HG03039 (cell line): ENCODE data around the gene APMAP.
"Not testable (repeated sequence)": the region's sequence is repeated elsewhere in the genome, so short reads cannot be mapped to it uniquely, and the experiment has no call there.

Experiments used
- ATAC-seq: cut with Tn5 transposase; IDR thresholded peaks from one replicate; pipeline ENCODE4 v1.9.1; 2021; ENCODE audit warnings: mild to moderate bottlenecking, moderate library complexity; ENCODE audit not compliant: unreplicated experiment

The APMAP gene

GRCh38 chr20:24935140-24935539 lies 57.4 kb downstream of the APMAP start:
- no peak for ATAC-seq

- no peak for ATAC-seq
Measured at GRCh38 chr20:24934716-24935115, 57.8 kb downstream of the APMAP start.

DNA sequence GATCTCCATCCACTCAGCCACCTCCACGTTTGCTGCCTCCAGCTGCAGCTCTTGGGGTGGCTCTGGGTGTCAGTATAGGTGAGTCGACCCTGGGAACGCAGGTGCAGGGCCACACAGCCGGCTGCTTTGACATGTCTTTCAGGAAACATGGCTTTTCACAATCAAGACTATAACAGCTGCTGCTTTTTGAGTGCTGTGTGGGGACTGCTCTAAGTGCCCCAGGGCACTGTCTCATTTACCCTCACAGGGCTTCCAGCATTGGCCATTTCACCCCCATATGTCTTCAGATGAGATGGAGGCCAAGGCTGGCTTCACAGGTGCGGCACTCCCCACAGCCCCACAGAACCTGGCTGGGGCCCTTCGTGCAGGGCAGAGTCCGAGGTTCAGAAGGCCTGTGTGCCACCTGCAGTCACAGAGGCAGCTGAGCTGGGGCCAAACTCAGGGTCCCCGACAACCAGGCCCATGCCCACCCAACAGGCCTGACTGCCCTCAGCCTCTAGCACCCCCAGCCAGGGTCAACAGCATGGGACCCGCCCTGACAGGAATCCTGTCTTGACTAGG lies 58.4 kb downstream of the APMAP start:
- ATAC-seq = no peak

GRCh38 chr20:24933266-24933908 lies 59.2 kb downstream of the APMAP start:
- no peak for ATAC-seq

DNA sequence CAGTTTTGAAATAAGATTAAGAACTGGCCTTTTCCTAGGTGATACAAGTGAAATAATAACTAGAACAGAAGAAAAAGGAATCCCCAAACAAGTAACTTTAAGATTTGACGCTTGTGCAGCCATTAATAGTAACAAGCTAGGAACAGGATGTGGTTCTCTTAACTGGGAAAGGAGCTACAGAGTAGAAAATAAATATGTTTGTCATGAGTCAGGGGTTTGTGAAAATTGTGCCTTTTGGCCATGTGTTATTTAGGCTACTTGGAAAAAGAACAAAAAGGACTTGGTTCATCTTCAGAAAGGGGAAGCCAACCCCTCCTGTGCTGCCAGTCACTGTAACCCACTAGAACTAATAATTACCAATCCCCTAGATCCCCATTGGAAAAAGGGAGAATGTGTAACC lies 60.7 kb downstream of the APMAP start:
- ATAC-seq = not testable (repeated sequence)

DNA sequence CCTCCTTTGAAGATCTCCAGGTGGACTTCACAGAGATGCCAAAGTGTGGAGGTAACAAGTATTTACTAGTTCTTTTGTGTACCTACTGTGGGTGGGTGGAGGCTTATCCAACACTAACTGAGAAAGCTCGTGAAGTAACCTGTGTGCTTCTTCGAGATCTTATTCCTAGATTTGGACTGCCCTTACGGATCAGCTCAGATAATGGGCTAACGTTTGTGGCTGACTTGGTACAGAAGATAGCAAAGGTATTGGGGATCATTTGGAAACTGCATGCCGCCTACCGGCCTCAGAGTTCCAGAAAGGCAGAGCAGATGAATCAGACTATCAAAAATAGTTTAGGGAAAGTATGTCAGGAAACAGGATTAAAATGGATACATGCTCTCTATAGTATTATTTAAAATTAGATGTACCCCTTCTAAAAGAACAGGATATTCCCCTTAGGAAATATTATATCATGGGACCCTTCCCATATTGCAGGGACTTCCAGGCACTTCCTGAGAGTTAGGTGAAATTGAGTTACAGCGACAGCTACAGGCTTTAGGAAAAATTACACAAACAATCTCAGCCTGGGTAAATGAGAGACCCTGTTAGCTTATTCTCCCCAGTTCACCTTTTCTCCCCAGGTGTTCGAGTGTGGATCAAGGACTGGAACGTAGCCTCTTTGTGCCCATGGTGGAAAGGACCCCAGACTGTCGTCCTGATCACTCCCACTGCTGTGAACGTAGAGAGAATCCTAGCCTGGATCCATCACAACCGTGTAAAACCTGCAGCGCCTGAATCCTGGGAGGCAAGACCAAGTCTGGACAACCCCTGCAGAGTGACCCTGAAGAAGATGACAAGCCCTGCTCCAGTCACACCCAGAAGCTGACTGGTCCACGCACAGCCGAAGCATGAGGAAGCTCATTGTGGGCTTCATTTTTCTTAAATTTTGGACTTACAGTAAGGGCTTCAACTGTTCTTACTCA lies 61.5 kb downstream of the APMAP start:
- ATAC-seq = not testable (repeated sequence)

GRCh38 chr20:24929867-24930723 lies 62.5 kb downstream of the APMAP start:
- ATAC-seq = not testable (repeated sequence)

GRCh38 chr20:24929259-24929658 lies 63.3 kb downstream of the APMAP start:
- ATAC-seq = not testable (repeated sequence)

DNA sequence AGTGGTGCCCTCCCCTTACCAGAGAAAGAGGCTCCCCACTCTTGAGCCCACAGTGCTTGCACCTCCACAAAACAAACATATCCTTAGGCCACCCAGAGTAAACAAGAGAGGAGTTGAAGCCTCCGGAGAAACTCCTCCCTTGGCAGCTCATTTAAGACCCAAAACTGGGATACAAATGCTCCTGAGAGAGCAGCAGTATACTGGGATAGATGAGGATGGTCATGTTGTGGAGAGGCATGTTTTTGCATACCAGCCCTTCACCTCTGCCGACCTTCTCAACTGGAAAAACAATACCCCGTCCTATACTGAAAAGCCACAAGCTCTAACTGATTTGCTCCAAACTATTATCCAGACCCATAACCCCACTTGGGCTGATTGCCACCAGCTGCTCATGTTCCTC lies 71.8 kb downstream of the APMAP start:
- not testable (repeated sequence) for ATAC-seq

- not testable (repeated sequence) for ATAC-seq
Measured at GRCh38 chr20:24919665-24920064, 72.9 kb downstream of the APMAP start.

DNA sequence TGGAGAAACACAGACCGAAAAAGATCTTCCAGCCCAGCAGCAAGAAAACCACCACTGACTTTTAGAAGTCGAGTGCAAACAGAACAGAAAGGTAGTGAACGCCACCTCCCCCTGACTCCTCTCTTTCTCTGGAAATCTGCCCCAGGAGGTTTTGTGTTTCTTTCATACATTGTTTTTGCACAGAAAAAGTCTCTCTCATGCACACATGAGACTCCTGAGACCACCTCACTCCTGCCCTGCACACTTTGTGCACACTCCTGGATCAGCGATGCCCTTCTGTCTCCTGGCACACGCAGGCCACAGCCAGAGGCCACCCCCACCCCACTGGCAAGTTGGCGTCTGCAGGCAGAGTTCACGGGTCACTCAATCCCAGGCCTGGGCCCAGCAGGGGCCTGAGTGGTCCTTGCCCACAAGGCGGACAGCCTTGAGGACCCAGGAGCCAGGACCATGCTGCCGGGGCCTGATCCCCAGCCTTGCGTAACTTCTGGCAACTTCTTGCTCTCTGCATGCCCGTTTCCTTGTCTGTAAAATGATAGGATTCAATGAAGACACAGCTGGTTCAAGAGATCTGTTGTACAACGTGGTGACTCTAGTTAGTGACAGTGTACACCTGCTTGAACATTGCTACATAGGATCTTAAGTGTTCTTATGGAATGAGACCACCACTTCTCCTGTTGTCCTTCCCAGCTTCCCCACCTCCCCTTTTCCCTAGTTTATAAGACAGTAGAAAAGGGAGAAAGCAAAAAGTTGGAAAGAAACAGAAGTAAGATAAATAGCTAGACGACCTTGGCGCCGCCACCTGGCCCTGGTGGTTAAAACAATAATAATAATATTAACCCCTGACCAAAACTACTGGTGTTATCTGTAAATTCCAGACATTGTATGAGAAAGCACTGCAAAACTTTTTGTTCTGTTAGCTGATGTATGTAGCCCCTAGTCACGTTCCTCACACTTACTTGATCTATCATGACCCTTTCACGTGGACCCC lies 73.7 kb downstream of the APMAP start:
- ATAC-seq = no peak

GRCh38 chr20:24917797-24918578 lies 74.6 kb downstream of the APMAP start:
- ATAC-seq = no peak

- no peak for ATAC-seq
Measured at GRCh38 chr20:24917056-24917455, 75.5 kb downstream of the APMAP start.

DNA sequence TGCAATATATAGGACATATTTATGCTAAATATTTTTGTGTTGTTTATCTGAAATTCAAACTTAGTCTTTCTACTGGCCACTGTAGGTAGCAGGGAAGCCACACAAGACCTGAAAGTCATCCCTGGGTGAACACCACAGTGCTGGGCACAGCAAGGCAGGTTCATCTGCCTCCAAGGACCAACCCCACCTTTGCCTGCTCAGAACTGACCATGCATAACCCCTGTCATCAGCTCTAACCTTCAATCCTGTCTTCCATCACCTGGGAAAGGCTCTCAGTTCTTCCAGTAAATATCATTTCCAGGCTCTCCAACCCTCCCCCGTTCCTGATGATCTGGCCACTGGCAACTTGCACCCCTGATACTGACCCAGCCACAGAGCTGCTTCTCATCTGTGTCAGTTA lies 76.1 kb downstream of the APMAP start:
- ATAC-seq = no peak

- ATAC-seq = no peak
Measured at GRCh38 chr20:24915892-24916291, 76.7 kb downstream of the APMAP start.

GRCh38 chr20:24915440-24915839 lies 77.1 kb downstream of the APMAP start:
- ATAC-seq = no peak

DNA sequence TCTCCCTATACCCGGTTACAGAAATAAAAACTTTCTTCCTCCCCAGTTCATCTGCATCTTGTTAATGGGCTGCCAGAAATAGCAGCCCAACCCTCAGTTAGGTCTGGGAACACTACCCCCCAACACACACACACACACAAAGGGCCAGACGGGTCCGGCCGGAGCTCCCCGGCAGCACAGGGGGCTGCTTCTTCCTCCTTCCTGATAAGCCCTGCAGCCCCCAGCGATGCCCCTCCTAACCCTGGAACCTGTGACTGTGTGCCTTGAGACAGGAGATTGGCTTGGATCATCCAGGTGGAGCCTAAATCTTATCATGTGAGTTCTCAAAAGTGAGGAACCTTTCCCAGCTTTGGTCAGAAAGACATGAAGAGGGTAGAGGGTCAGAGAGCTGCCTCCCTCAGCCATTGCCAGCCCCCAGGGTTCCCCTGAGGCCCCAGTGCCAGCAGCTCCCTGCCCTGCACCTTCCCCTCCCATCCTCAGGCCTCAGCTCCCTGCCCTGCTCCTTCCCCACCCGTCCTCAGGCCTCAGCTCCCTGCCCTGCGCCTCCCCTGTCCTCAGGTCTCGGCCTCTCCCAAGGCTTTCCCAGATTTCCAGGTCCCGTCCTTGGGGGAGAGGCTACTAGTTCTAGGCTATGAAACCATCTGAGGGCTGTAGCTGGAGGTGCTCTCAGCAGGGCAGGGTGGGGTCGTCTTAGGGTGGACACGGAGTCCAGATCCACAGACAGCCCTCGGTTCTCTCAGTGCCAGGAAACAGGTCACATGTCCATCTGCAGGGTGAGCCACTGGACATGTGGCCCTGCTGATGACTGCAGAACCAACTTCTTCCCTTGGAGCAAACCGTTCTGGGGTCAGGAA lies 77.9 kb downstream of the APMAP start:
- no peak for ATAC-seq

DNA sequence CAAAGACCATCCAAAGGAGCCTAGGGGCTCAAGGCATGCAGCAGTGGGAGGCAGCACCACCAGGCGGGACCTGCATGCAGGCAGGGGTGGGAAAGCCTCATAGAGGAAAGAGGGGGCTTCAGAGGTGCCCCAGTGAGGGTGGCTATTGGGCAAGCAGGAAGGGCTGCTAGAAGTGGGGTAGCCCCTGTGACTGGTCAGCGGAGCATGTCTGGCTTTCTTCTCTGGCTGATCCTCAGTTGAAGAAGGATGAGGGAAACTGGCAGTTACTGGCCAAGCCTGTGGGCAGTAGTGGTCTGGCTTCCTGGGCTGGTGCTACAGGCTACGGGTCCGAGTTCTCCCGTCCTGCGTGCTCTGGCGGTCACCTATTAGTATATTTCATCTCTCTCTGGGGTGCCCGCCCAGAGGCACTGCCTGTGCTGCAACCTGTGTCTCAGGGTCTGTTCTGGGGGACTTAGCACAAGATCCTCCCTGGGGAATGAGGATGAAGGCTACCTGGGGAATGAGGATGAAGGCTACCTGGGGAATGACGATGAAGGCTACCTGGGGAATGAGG lies 79.4 kb downstream of the APMAP start:
- ATAC-seq = no peak
